Naive B cell (primary cell): ENCODE results near the gene MICB. TPM values are rescaled to one million over a fixed set of nuclear protein-coding genes. Genes with fewer than 3 reads are reported as not detected.

Experiments
- ATAC-seq, 2 donors: fragments of 150-1000 bp; cut with Tn5 transposase; 2 replicates each; pipeline ENCODE4 v1.10.0; 2021; ENCODE audit warnings: low read depth in 2 of 2, mild to moderate bottlenecking in 2 of 2, moderate library complexity in 2 of 2
- DNase-seq: peaks from one replicate; pipeline ENCODE4 v3.0.0; 2022
- H3K27ac Mint-ChIP-seq, 6 donors: one replicate each; pipeline ENCODE4 v1.8.0; 2020 to 2022; ENCODE audit warnings: mild to moderate bottlenecking in 6 of 6, mixed read lengths in 6 of 6, moderate library complexity in 5 of 6, inconsistent platforms in 2 of 6
- H3K27me3 Mint-ChIP-seq, 3 donors: one replicate each; pipeline ENCODE4 v1.8.0; 2021 to 2022; ENCODE audit warnings: mixed read lengths in 3 of 3, mild to moderate bottlenecking in 1 of 3
- H3K36me3 Mint-ChIP-seq, 2 donors: one replicate each; pipeline ENCODE4 v1.8.0; 2020 to 2022; ENCODE audit warnings: mixed read lengths in 2 of 2, inconsistent platforms in 1 of 2, mild to moderate bottlenecking in 1 of 2
- H3K4me1 Mint-ChIP-seq, 3 donors: one replicate each; pipeline ENCODE4 v1.8.0; 2020 to 2022; ENCODE audit warnings: mixed read lengths in 3 of 3, inconsistent platforms in 1 of 3, mild to moderate bottlenecking in 1 of 3, moderate library complexity in 1 of 3
- H3K4me3 Mint-ChIP-seq, 8 donors: one replicate each; pipeline ENCODE4 v1.8.0; 2020 to 2022; ENCODE audit warnings: mild to moderate bottlenecking in 8 of 8, mixed read lengths in 8 of 8, moderate library complexity in 8 of 8, inconsistent platforms in 2 of 8
- H3K9me3 Mint-ChIP-seq, 7 donors: one replicate each; pipeline ENCODE4 v1.8.0; 2020 to 2022; ENCODE audit warnings: mixed read lengths in 7 of 7, mild to moderate bottlenecking in 5 of 7, inconsistent platforms in 2 of 7, moderate library complexity in 1 of 7
- polyA plus RNA-seq, 6 donors: library from polyadenylated mRNA; unstranded; fragments of 300-500 nt; fragmentation: Illumina TruSeq; gene quantifications; one replicate each; pipeline ENCODE4 v1.2.3, GENCODE V29; 2021; ENCODE audit warnings: low read depth in 6 of 6

MICB gene
- polyA plus RNA-seq, 6 donors from 2014 or later, result 4.4 to 14.3 (median 9.7) TPM

- Mint-ChIP-seq H3K4me3 (peak overlapping the region in 6 of 8 donors; percentile 12 to 99 (median 90)), H3K27me3 (no peaks in the 10 kb centered on the region), H3K4me1 (peaks cover 58 to 75% (median 64%) of the 10 kb centered on the region in 3 donors), H3K27ac (peak overlapping the region in 4 of 6 donors; percentile 26 to 99 (median 90)), H3K36me3 (peaks cover 5 to 7% of the 10 kb centered on the region in 2 donors), H3K9me3 (no peaks in the 10 kb centered on the region)
- no peak for ATAC-seq
- no peak for DNase-seq
Observed at GRCh38 chr6:31558318-31558625, 60.3 kb downstream of the MICB start.

DNA sequence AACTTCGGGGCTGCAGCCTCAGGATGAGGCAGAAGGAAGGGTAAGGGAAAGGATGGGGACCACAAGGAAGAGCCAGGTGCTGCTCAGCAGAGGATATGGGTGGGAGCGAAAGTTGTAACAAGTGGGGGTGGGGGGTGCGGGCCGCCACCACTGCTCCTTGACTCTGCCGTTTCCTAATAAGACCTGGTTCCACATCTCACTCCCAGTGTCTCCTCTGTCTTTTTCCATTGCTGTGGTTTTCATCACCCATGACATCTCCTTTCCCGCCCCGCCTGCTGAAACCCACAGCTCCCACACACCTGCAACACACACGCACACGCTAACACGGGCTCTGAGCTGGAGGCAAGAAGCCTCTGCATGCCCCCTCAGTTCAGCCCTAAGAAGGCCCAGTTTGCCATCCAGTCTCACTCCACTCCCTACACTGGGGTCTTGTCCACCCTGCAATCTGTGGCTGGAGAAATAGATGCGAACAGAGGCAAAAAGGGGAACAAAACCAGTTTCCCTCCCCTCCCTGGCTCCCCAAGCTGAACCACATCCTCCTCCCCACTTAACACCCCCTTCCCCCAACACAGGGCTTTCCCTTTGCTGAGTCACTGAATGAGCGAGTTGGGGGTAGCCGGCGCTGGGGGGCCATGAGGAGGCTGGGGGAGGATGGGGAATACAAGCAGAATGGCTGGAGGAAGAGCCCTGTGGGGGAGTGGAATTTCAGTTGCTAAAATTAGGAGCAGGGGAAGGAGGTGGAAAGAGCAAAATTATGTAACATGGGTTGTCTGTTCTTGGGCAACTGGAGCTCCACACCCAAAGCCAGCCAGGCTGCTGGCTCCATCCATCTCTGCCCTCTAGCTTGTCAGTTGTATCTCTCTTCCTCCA lies 60.9 kb downstream of the MICB start:
- Mint-ChIP-seq H3K27me3 (no peaks in the 10 kb centered on the region), H3K4me3 (peak overlapping the region; percentile 86 to 99 (median 90)), H3K36me3 (peaks cover 5 to 13% of the 10 kb centered on the region in 2 donors), H3K27ac (peak overlapping the region; percentile 91 to 99 (median 96)), H3K9me3 (no peaks in the 10 kb centered on the region), H3K4me1 (peaks cover 62 to 81% (median 67%) of the 10 kb centered on the region in 3 donors)
- DNase-seq, result peak; percentile 84
- peak; percentile 71 to 79 for ATAC-seq

DNA sequence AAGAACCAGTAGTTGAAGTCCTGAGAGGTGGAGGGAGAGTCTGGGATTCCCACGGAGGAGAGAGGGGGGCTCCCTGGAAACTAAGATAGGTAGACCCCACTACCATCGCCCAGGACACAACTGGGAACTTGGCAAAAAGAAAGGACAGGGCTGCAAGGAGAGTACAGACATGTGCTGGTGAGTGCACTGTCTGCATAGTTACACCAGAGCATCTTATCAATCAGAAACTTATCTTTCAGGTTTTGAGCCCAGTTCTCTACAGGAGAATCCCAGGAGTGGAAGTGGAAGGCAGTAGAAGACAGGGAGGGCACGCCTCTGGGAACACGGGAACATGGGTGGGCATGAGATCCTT lies 61.6 kb downstream of the MICB start:
- ATAC-seq (peak; percentile 15), DNase-seq (peak; percentile 41)
- Mint-ChIP-seq H3K4me1 (peaks cover 66 to 84% (median 69%) of the 10 kb centered on the region in 3 donors), H3K27me3 (no peaks in the 10 kb centered on the region), H3K36me3 (peaks cover 5 to 17% of the 10 kb centered on the region in 2 donors), H3K4me3 (peak overlapping the region; percentile 86 to 99 (median 90)), H3K9me3 (no peaks in the 10 kb centered on the region), H3K27ac (peak overlapping the region; percentile 66 to 99 (median 94))

DNA sequence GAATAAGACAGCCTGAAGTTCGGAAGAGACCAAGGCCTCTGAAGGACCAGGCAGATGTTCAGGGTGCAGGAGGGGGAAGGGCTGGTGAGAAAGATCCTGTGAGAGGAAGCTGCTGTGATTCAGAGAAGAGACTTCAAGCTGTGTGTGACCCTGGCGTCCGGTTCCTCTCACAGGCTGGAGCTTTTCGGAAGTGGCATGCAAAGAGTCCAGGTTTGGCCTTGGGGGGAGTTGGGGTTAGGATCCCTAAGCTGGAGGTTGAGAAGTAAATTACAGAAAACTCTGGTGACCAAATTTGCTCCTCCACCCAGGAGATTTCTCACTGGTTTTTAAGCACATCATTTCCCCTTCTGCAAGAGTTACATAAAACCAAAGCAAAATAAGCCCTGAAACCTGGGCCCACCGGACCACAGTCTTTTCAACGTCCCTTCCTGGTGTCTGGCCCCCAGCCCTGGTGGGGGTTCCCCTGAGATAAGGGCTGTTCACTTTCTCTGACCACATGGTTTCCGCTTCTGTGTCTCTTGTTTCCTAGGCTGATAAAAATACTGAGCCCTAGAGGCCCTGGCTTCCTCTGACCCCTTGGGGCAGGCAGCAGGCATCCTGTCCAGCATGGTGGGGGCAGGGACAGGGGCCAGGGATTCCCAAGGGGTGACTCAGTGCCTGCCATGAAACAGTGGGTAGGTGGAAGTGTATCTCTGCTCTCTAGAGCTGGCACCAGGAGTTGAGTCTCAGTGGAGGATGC lies 62.2 kb downstream of the MICB start:
- no peaks in the 10 kb centered on the region for H3K9me3 Mint-ChIP-seq
- peaks cover 71 to 90% (median 72%) of the 10 kb centered on the region in 3 donors for H3K4me1 Mint-ChIP-seq
- no peaks in the 10 kb centered on the region for H3K27me3 Mint-ChIP-seq
- H3K4me3 Mint-ChIP-seq, result peak overlapping the region; percentile 86 to 99 (median 90)
- H3K36me3 Mint-ChIP-seq, result peaks cover 5 to 17% of the 10 kb centered on the region in 2 donors
- peak overlapping the region; percentile 91 to 99 (median 95) for H3K27ac Mint-ChIP-seq
- peak; percentile 77 for DNase-seq
- ATAC-seq, result peak; percentile 64 to 69

- Mint-ChIP-seq H3K27ac (peak overlapping the region; percentile 91 to 99 (median 95)), H3K27me3 (no peaks in the 10 kb centered on the region), H3K4me3 (peak overlapping the region; percentile 86 to 99 (median 90)), H3K4me1 (peaks cover 77 to 95% (median 77%) of the 10 kb centered on the region in 3 donors), H3K9me3 (no peaks in the 10 kb centered on the region), H3K36me3 (peaks cover 5 to 17% of the 10 kb centered on the region in 2 donors)
- ATAC-seq (no peak), DNase-seq (no peak)
Observed at GRCh38 chr6:31560697-31561058, 62.7 kb downstream of the MICB start.

Other genes with a start within 250 kb of the MICB start
- gene HLA-C, start 226.1 kb upstream of the MICB start, polyA plus RNA-seq, result 1,000 to 10,000 TPM in 5 of 6 donors, 100 to 1,000 TPM in 1; 882 to 1,808 (median 1,469) TPM
- 1,000 to 10,000 TPM; 3,795 to 6,657 (median 6,196) TPM for gene HLA-B, start 141.0 kb upstream of the MICB start, polyA plus RNA-seq
- gene MICA, start 94.5 kb upstream of the MICB start, polyA plus RNA-seq, result 1 to 10 TPM; 3.6 to 6.3 (median 4.4) TPM
- gene MCCD1, start 30.8 kb downstream of the MICB start, polyA plus RNA-seq, result not detected
- 100 to 1,000 TPM in 1 of 6 donors, 10 to 100 TPM in 5; 41.6 to 117 (median 74.5) TPM for gene DDX39B, start 43.9 kb downstream of the MICB start, polyA plus RNA-seq
- under 1 TPM in 2 of 6 donors, not detected in 4; 0.67 to 0.69 TPM for gene ATP6V1G2, start 48.5 kb downstream of the MICB start, polyA plus RNA-seq
- gene NFKBIL1, start 49.5 kb downstream of the MICB start, polyA plus RNA-seq, result 10 to 100 TPM in 2 of 6 donors, 1 to 10 TPM in 3, under 1 TPM in 1; 0.24 to 11.4 (median 8.9) TPM
- gene LTA, start 74.1 kb downstream of the MICB start, polyA plus RNA-seq, result 10 to 100 TPM in 5 of 6 donors, 1 to 10 TPM in 1; 6.6 to 26.0 (median 19.4) TPM
- 1 to 10 TPM; 1.1 to 5.2 (median 2.6) TPM for gene TNF, start 77.4 kb downstream of the MICB start, polyA plus RNA-seq
- 1,000 to 10,000 TPM; 1,940 to 3,141 (median 2,206) TPM for gene LTB, start 84.3 kb downstream of the MICB start, polyA plus RNA-seq
- 10 to 100 TPM; 28.2 to 78.2 (median 35.2) TPM for gene LST1, start 88.1 kb downstream of the MICB start, polyA plus RNA-seq
- gene NCR3, start 94.9 kb downstream of the MICB start, polyA plus RNA-seq, result 100 to 1,000 TPM in 5 of 6 donors, 10 to 100 TPM in 1; 84.4 to 158 (median 108) TPM
- 10 to 100 TPM in 1 of 6 donors, 1 to 10 TPM in 4, under 1 TPM in 1; 0.50 to 14.4 (median 3.5) TPM for gene AIF1, start 117.1 kb downstream of the MICB start, polyA plus RNA-seq
- gene PRRC2A, start 122.6 kb downstream of the MICB start, polyA plus RNA-seq, result 10 to 100 TPM in 1 of 6 donors, 1 to 10 TPM in 4, under 1 TPM in 1; 0.70 to 11.3 (median 6.3) TPM
- gene BAG6, start 154.5 kb downstream of the MICB start, polyA plus RNA-seq, result 10 to 100 TPM; 20.1 to 27.0 (median 24.2) TPM
- gene APOM, start 157.7 kb downstream of the MICB start, polyA plus RNA-seq, result 10 to 100 TPM in 4 of 6 donors, 1 to 10 TPM in 2; 7.6 to 19.6 (median 13.7) TPM
- 10 to 100 TPM; 16.8 to 39.9 (median 28.4) TPM for gene C6orf47, start 162.6 kb downstream of the MICB start, polyA plus RNA-seq
- 10 to 100 TPM; 18.5 to 27.8 (median 23.5) TPM for gene GPANK1, start 166.9 kb downstream of the MICB start, polyA plus RNA-seq
- 100 to 1,000 TPM; 279 to 299 (median 286) TPM for gene CSNK2B, start 167.9 kb downstream of the MICB start, polyA plus RNA-seq
- under 1 TPM in 3 of 6 donors, not detected in 3; 0.23 to 0.87 (median 0.50) TPM for gene LY6G5B, start 171.8 kb downstream of the MICB start, polyA plus RNA-seq
- 1 to 10 TPM in 1 of 6 donors, under 1 TPM in 3, not detected in 2; 0.48 to 1.6 (median 0.92) TPM for gene LY6G5C, start 182.9 kb downstream of the MICB start, polyA plus RNA-seq
- gene ABHD16A, start 205.2 kb downstream of the MICB start, polyA plus RNA-seq, result 10 to 100 TPM; 27.3 to 45.3 (median 33.4) TPM
- 1 to 10 TPM in 1 of 6 donors, under 1 TPM in 2, not detected in 3; 0.60 to 1.8 (median 0.75) TPM for gene LY6G6F, start 208.7 kb downstream of the MICB start, polyA plus RNA-seq
- gene LY6G6D, start 217.2 kb downstream of the MICB start, polyA plus RNA-seq, result not detected
- not detected for gene LY6G6C, start 223.6 kb downstream of the MICB start, polyA plus RNA-seq
- 1 to 10 TPM in 5 of 6 donors, not detected in 1; 3.0 to 5.1 (median 3.7) TPM for gene MPIG6B, start 225.2 kb downstream of the MICB start, polyA plus RNA-seq
- 10 to 100 TPM; 57.1 to 87.6 (median 82.1) TPM for gene DDAH2, start 231.2 kb downstream of the MICB start, polyA plus RNA-seq
- 100 to 1,000 TPM; 536 to 743 (median 628) TPM for gene CLIC1, start 238.4 kb downstream of the MICB start, polyA plus RNA-seq
- gene MSH5, start 241.9 kb downstream of the MICB start, polyA plus RNA-seq, result 1 to 10 TPM in 5 of 6 donors, not detected in 1; 1.9 to 9.3 (median 2.6) TPM